ENCODE data around the gene CADM4. TPM values are rescaled to one million over a fixed set of nuclear protein-coding genes. Genes with fewer than 3 reads are reported as not detected.

Gene CADM4
- total and polyA plus RNA-seq, 9 of the 15 experiments (the other 6 are each of a cell fraction or from before 2014, with no cell fraction given) = 0.03 to 4.6 (median 1.3) TPM

GRCh38 chr19:43625918-43626579, 13.6 kb downstream of the CADM4 start:
- Histone ChIP-seq H3K4me3 (no peak overlapping the region), H3K4me1 (replicated peaks in 1 of 2; ENCODE audit: control insufficient read depth in 2 of 2, insufficient read depth in 2 of 2, low read length in 2 of 2) (peaks cover 28 to 50% of the 10 kb centered on the region in 2 experiments; a peak in 4 of 5 replicates), H3K27ac (ENCODE audit: extremely low read depth, low read depth, low read length) (no peak overlapping the region; the same call in 2 of the 3 replicates), H3K79me2 (ENCODE audit: control insufficient read depth, insufficient read depth, low read length) (no peaks in the 10 kb centered on the region; the same call in 1 of the 3 replicates), H3K9me3 (replicated peaks; ENCODE audit: control insufficient read depth, insufficient read depth, low read depth, low read length) (no peaks in the 10 kb centered on the region), H4K20me1 (replicated peaks; ENCODE audit: control insufficient read depth, insufficient read depth, low read length) (no peaks in the 10 kb centered on the region), H3K36me3 (ENCODE audit: control insufficient read depth, insufficient read depth, low read length) (no peaks in the 10 kb centered on the region; the same call in 2 of the 3 replicates), H3K27me3 (ENCODE audit: control insufficient read depth in 2 of 2, insufficient read depth in 2 of 2, low read length in 2 of 2) (no peaks in the 10 kb centered on the region), H3K9me1 (ENCODE audit: control insufficient read depth, insufficient read depth, low read length) (peaks cover 2% of the 10 kb centered on the region), H3K9ac (ENCODE audit: insufficient read depth in 1 of 2, low read depth in 2 of 2, low read length in 2 of 2) (peak overlapping the region in 1 of 2 experiments; percentile 75; a peak in 2 of 4 replicates), H3K4me2 (ENCODE audit: insufficient read depth, low read length) (peak overlapping the region; percentile 52), H2AFZ (ENCODE audit: low read depth, low read length) (peak overlapping the region; percentile 52)
- ChIA-PET CTCF (ENCODE audit: low intra/inter-chr PET ratio) (interaction anchor here (0.8 kb wide), 1 partner anchor 31 kb away, joined by 3 read pairs; no protein-coding TSS in a partner anchor), POLR2A (interaction anchor here (1.2 kb wide), 2 partner anchors 92 to 163 kb away, joined by 3 read pairs; no protein-coding TSS in a partner anchor)
- WGBS (ENCODE audit: insufficient coverage, low coverage, missing lambda C conversion rate) = 29% methylated on average over 17 of the region's 32 CpGs
- DNase-seq (ENCODE audit: extremely low read depth in 1 of 4, low spot score in 3 of 4) (peak; percentile 78 to 86 (median 85)), FAIRE-seq (peak; percentile 78), ATAC-seq (peak; percentile 67)
- no TSS peak for BruUV-seq (replicated peaks)
- intact Hi-C loops (cut with micrococcal nuclease) = loop anchor here (10.0 kb wide), 2 partner anchors 71 to 181 kb away; no protein-coding TSS in a partner anchor
- in situ Hi-C loops (cut with MboI) = no loop called here
- TF ChIP-seq DDX20 (tag; IDR thresholded peaks at IDR 0.05; ENCODE audit: low read depth) = no peak
- TF ChIP-seq PHTF2 (CRISPR knock-in tag; IDR thresholded peaks at IDR 0.05) = no peak
- no peak for TF ChIP-seq NRF1 (conservative IDR thresholded peaks at IDR 0.05 in 1 of 2, IDR thresholded peaks at IDR 0.05 in 1 of 2)
- no peak for TF ChIP-seq GATAD2B (IDR thresholded peaks at IDR 0.05; ENCODE audit: borderline replicate concordance)
- no peak for TF ChIP-seq NONO (IDR thresholded peaks at IDR 0.05; ENCODE audit: low read depth in 2 of 2, low read length in 1 of 2)
- TF ChIP-seq RAD51 (IDR thresholded peaks at IDR 0.05; ENCODE audit: borderline replicate concordance, low read depth) = peak; percentile 70
- no peak for TF ChIP-seq CEBPG (CRISPR knock-in tag; IDR thresholded peaks at IDR 0.05)
- no peak for TF ChIP-seq CEBPG (tag; conservative IDR thresholded peaks at IDR 0.05 in 1 of 2, IDR thresholded peaks at IDR 0.05 in 1 of 2)
- peak; percentile 63 for TF ChIP-seq USF2 (CRISPR knock-in tag; IDR thresholded peaks at IDR 0.05)
- TF ChIP-seq RCOR1 (IDR thresholded peaks at IDR 0.05; ENCODE audit: borderline replicate concordance in 1 of 2, low read depth in 2 of 2, low read length in 2 of 2) = 0 out of 4 replicates have a peak, but pooled peaks of 1 of the 2 experiments have one; percentile 11
- no peak for TF ChIP-seq FOXA3 (CRISPR knock-in tag; conservative IDR thresholded peaks at IDR 0.05 in 1 of 2, IDR thresholded peaks at IDR 0.05 in 1 of 2)
- no peak for TF ChIP-seq ZFP91 (CRISPR knock-in tag; IDR thresholded peaks at IDR 0.05)
- TF ChIP-seq POLR2G (IDR thresholded peaks at IDR 0.05; ENCODE audit: low read depth, low read length) = peak; percentile 62
- TF ChIP-seq KLF13 (tag; IDR thresholded peaks at IDR 0.05; ENCODE audit: borderline replicate concordance, low read depth) = no peak
- no peak for TF ChIP-seq NFRKB (IDR thresholded peaks at IDR 0.05; ENCODE audit: low read depth)
